Right atrium auricular region (tissue), 2 donors: ENCODE data around the gene RNF214. TPM values are rescaled to one million over a fixed set of nuclear protein-coding genes. Genes with fewer than 3 reads are reported as not detected.

Experiments used
- DNase-seq: peaks from one replicate; pipeline ENCODE4 v3.0.0-alpha.2; 2019; ENCODE audit warnings: low spot score
- H3K27ac ChIP-seq, 2 donors: fragments of 200-600 bp; sonication (generic); 1 replicate in 1 of 2; 2 replicates in 1 of 2; pipeline ENCODE4 v1.5.1; 2016 to 2019
- H3K27me3 ChIP-seq, 2 donors: fragments of 200-600 bp; sonication (generic); one replicate each; pipeline versions ENCODE4 v1.5.1 to v1.6.0; 2017 to 2019
- H3K36me3 ChIP-seq: fragments of 200-600 bp; sonication (generic); one replicate; pipeline ENCODE4 v1.5.1; 2016
- H3K4me1 ChIP-seq, 2 donors: fragments of 200-600 bp; sonication (generic); one replicate each; pipeline versions ENCODE4 v1.5.1 to v1.6.0; 2017 to 2019
- H3K4me3 ChIP-seq, 2 donors: fragments of 200-600 bp; sonication (generic); 1 replicate in 1 of 2; 2 replicates in 1 of 2; pipeline ENCODE4 v1.5.1; 2017 to 2019; ENCODE audit warnings: mild to moderate bottlenecking in 1 of 2, moderate library complexity in 1 of 2
- H3K9me3 ChIP-seq, 2 donors: fragments of 200-600 bp; sonication (generic); one replicate each; pipeline ENCODE4 v1.5.1; 2019
- CTCF ChIP-seq, 2 donors: fragments of 200-600 bp; sonication (generic); IDR thresholded peaks; one replicate each; pipeline ENCODE4 v1.5.1; 2019; ENCODE audit warnings: antibody characterized with exemption in 2 of 2
- total RNA-seq, 2 donors: library from RNA; depleted of rRNA; stranded (reverse); fragments of >200 nt; gene quantifications; one replicate each; pipeline ENCODE4 v1.1.0, GENCODE V29; 2016

Gene RNF214
- total RNA-seq, 2 donors from 2014 or later, result 11.0 to 11.5 TPM

GRCh38 chr11:117222991-117223740 is 9.3 kb upstream of the RNF214 start:
- Histone ChIP-seq H3K4me1 (peaks cover 0 to 48% of the 10 kb centered on the region in 2 donors), H3K27ac (peak overlapping the region; percentile 84 to 95), H3K27me3 (no peaks in the 10 kb centered on the region), H3K9me3 (no peaks in the 10 kb centered on the region), H3K36me3 (peaks cover 61% of the 10 kb centered on the region), H3K4me3 (no peak overlapping the region)
- no peak for DNase-seq
- no peak for TF ChIP-seq CTCF (IDR thresholded peaks at IDR 0.05)

GRCh38 chr11:117223741-117224689 is 8.5 kb upstream of the RNF214 start:
- H3K27ac ChIP-seq, result peak overlapping the region; percentile 22 to 84
- no peaks in the 10 kb centered on the region for H3K27me3 ChIP-seq
- no peak for DNase-seq
- H3K4me3 ChIP-seq, result no peak overlapping the region
- TF ChIP-seq CTCF (IDR thresholded peaks at IDR 0.05), result no peak
- peaks cover 0 to 41% of the 10 kb centered on the region in 2 donors for H3K4me1 ChIP-seq
- H3K36me3 ChIP-seq, result peaks cover 62% of the 10 kb centered on the region
- H3K9me3 ChIP-seq, result no peaks in the 10 kb centered on the region

- TF ChIP-seq CTCF (IDR thresholded peaks at IDR 0.05), result no peak
- no peaks in the 10 kb centered on the region for H3K27me3 ChIP-seq
- peak overlapping the region in 1 of 2 donors; percentile 16 for H3K27ac ChIP-seq
- H3K9me3 ChIP-seq, result no peaks in the 10 kb centered on the region
- H3K36me3 ChIP-seq, result peaks cover 64% of the 10 kb centered on the region
- H3K4me3 ChIP-seq, result no peak overlapping the region
- H3K4me1 ChIP-seq, result peaks cover 0 to 31% of the 10 kb centered on the region in 2 donors
- DNase-seq, result no peak
Measured at GRCh38 chr11:117225553-117226170, 6.8 kb upstream of the RNF214 start.

GRCh38 chr11:117226388-117227385 is 5.8 kb upstream of the RNF214 start:
- Histone ChIP-seq H3K36me3 (peaks cover 64% of the 10 kb centered on the region), H3K27ac (peak overlapping the region in 1 of 2 donors; percentile 16), H3K4me3 (no peak overlapping the region), H3K27me3 (no peaks in the 10 kb centered on the region), H3K4me1 (peaks cover 0 to 31% of the 10 kb centered on the region in 2 donors), H3K9me3 (no peaks in the 10 kb centered on the region)
- peak; percentile 72 to 83 for TF ChIP-seq CTCF (IDR thresholded peaks at IDR 0.05)
- peak; percentile 61 for DNase-seq

GRCh38 chr11:117228091-117228490 is 4.4 kb upstream of the RNF214 start:
- Histone ChIP-seq H3K27ac (no peak overlapping the region), H3K36me3 (peaks cover 60% of the 10 kb centered on the region), H3K9me3 (no peaks in the 10 kb centered on the region), H3K27me3 (no peaks in the 10 kb centered on the region), H3K4me3 (no peak overlapping the region), H3K4me1 (peaks cover 0 to 20% of the 10 kb centered on the region in 2 donors)
- DNase-seq, result no peak
- TF ChIP-seq CTCF (IDR thresholded peaks at IDR 0.05), result no peak
